Measurements from ENCODE around the gene CENPT. TPM values are rescaled to one million over a fixed set of nuclear protein-coding genes. Genes with fewer than 3 reads are reported as not detected.

CENPT gene
- total RNA-seq, 1 donor from 2014 or later, result 70.1 TPM

Other genes with a start within 250 kb of the CENPT start
- 0.48 TPM for gene CARMIL2, start 202.5 kb downstream of the CENPT start, total RNA-seq (ENCODE audit: insufficient read depth, low replicate concordance)
- gene ACD, start 187.4 kb downstream of the CENPT start, total RNA-seq (ENCODE audit: insufficient read depth, low replicate concordance), result 11.3 TPM
- 1.9 TPM for gene PARD6A, start 186.7 kb downstream of the CENPT start, total RNA-seq (ENCODE audit: insufficient read depth, low replicate concordance)
- 5.1 TPM for gene ENKD1, start 180.9 kb downstream of the CENPT start, total RNA-seq (ENCODE audit: insufficient read depth, low replicate concordance)
- 1.7 TPM for gene C16orf86, start 180.9 kb downstream of the CENPT start, total RNA-seq (ENCODE audit: insufficient read depth, low replicate concordance)
- gene GFOD2, start 128.4 kb downstream of the CENPT start, total RNA-seq (ENCODE audit: insufficient read depth, low replicate concordance), result 14.0 TPM
- 2.4 TPM for gene RANBP10, start 41.1 kb downstream of the CENPT start, total RNA-seq (ENCODE audit: insufficient read depth, low replicate concordance)
- 0.24 TPM for gene TSNAXIP1, start 40.8 kb downstream of the CENPT start, total RNA-seq (ENCODE audit: insufficient read depth, low replicate concordance)
- gene THAP11, start 5.4 kb downstream of the CENPT start, total RNA-seq (ENCODE audit: insufficient read depth, low replicate concordance), result 32.3 TPM
- 112 TPM for gene NUTF2, start 760 bp downstream of the CENPT start, total RNA-seq (ENCODE audit: insufficient read depth, low replicate concordance)
- gene EDC4, start 25.4 kb upstream of the CENPT start, total RNA-seq (ENCODE audit: insufficient read depth, low replicate concordance), result 79.0 TPM
- gene NRN1L, start 37.2 kb upstream of the CENPT start, total RNA-seq (ENCODE audit: insufficient read depth, low replicate concordance), result not detected
- gene PSKH1, start 45.6 kb upstream of the CENPT start, total RNA-seq (ENCODE audit: insufficient read depth, low replicate concordance), result 11.3 TPM
- gene CTRL, start 84.2 kb upstream of the CENPT start, total RNA-seq (ENCODE audit: insufficient read depth, low replicate concordance), result 0.48 TPM
- gene PSMB10, start 89.2 kb upstream of the CENPT start, total RNA-seq (ENCODE audit: insufficient read depth, low replicate concordance), result 29.9 TPM
- 22.1 TPM for gene LCAT, start 96.4 kb upstream of the CENPT start, total RNA-seq (ENCODE audit: insufficient read depth, low replicate concordance)
- gene SLC12A4, start 120.9 kb upstream of the CENPT start, total RNA-seq (ENCODE audit: insufficient read depth, low replicate concordance), result 40.0 TPM
- not detected for gene DPEP3, start 132.8 kb upstream of the CENPT start, total RNA-seq (ENCODE audit: insufficient read depth, low replicate concordance)
- 5.1 TPM for gene DPEP2, start 151.8 kb upstream of the CENPT start, total RNA-seq (ENCODE audit: insufficient read depth, low replicate concordance)
- gene DPEP2NB, start 168.2 kb upstream of the CENPT start, total RNA-seq (ENCODE audit: insufficient read depth, low replicate concordance), result not detected
- 12.3 TPM for gene DDX28, start 175.5 kb upstream of the CENPT start, total RNA-seq (ENCODE audit: insufficient read depth, low replicate concordance)
- gene DUS2, start 175.6 kb upstream of the CENPT start, total RNA-seq (ENCODE audit: insufficient read depth, low replicate concordance), result 5.8 TPM
- 22.6 TPM for gene NFATC3, start 237.7 kb upstream of the CENPT start, total RNA-seq (ENCODE audit: insufficient read depth, low replicate concordance)

Measured in umbilical cord (tissue), 1 donor.